ENCODE results near the gene KCTD11. TPM values are rescaled to one million over a fixed set of nuclear protein-coding genes. Genes with fewer than 3 reads are reported as not detected.

Gene KCTD11
- total RNA-seq, 4 donors from 2014 or later = 8.8 to 16.9 (median 10.3) TPM

- Histone ChIP-seq H3K4me1 (peaks cover 2 to 31% (median 14%) of the 10 kb centered on the region in 3 donors), H3K9me3 (no peaks in the 10 kb centered on the region), H3K27ac (no peak overlapping the region), H3K4me3 (no peak overlapping the region), H3K36me3 (peaks cover 0 to 64% of the 10 kb centered on the region in 2 donors), H3K27me3 (no peaks in the 10 kb centered on the region)
- TF ChIP-seq CTCF (IDR thresholded peaks at IDR 0.05) = no peak
- TF ChIP-seq POLR2AphosphoS5 (IDR thresholded peaks at IDR 0.05) = no peak
- TF ChIP-seq POLR2A (IDR thresholded peaks at IDR 0.05) = no peak
- TF ChIP-seq EP300 (IDR thresholded peaks at IDR 0.05) = no peak
- WGBS, 2 donors (ENCODE audit: low coverage in 1 of 2) = 93% methylated on average over 3 of the region's 19 CpGs; no CpG with 5 or more reads in 1 of the 2 donors
- no peak for ATAC-seq
Observed at GRCh38 chr17:7389924-7390910, 38.3 kb downstream of the KCTD11 start.

GRCh38 chr17:7391307-7391706 lies 39.3 kb downstream of the KCTD11 start:
- ATAC-seq = no peak
- no peak overlapping the region for H3K4me3 ChIP-seq
- peaks cover 0 to 61% of the 10 kb centered on the region in 2 donors for H3K36me3 ChIP-seq
- peaks cover 2 to 35% (median 16%) of the 10 kb centered on the region in 3 donors for H3K4me1 ChIP-seq
- H3K27ac ChIP-seq = peak overlapping the region in 1 of 4 donors; percentile 10
- no peaks in the 10 kb centered on the region for H3K9me3 ChIP-seq
- TF ChIP-seq EP300 (IDR thresholded peaks at IDR 0.05) = no peak
- WGBS, 2 donors (ENCODE audit: low coverage in 1 of 2) = 63 to 81% methylated on average over 2 of the region's 2 CpGs
- H3K27me3 ChIP-seq = no peaks in the 10 kb centered on the region

- peaks cover 0 to 46% of the 10 kb centered on the region in 2 donors for H3K36me3 ChIP-seq
- no peaks in the 10 kb centered on the region for H3K27me3 ChIP-seq
- peak overlapping the region in 3 of 4 donors; percentile 91 to 96 (median 92) for H3K27ac ChIP-seq
- H3K9me3 ChIP-seq = no peaks in the 10 kb centered on the region
- WGBS, 2 donors (ENCODE audit: low coverage in 1 of 2) = 53% methylated on average over 3 of the region's 42 CpGs; no CpG with 5 or more reads in 1 of the 2 donors
- no peak for ATAC-seq
- TF ChIP-seq CTCF (IDR thresholded peaks at IDR 0.05) (no peak), POLR2A (IDR thresholded peaks at IDR 0.05) (no peak), EP300 (IDR thresholded peaks at IDR 0.05) (no peak), POLR2AphosphoS5 (IDR thresholded peaks at IDR 0.05) (no peak)
- peak overlapping the region; percentile 90 for H3K4me3 ChIP-seq
- peaks cover 2 to 35% (median 16%) of the 10 kb centered on the region in 3 donors for H3K4me1 ChIP-seq
Observed at GRCh38 chr17:7392696-7393612, 41.0 kb downstream of the KCTD11 start.

GRCh38 chr17:7393613-7394451 lies 41.9 kb downstream of the KCTD11 start:
- WGBS, 2 donors (ENCODE audit: low coverage in 1 of 2) = 12% methylated on average over 15 of the region's 48 CpGs; no CpG with 5 or more reads in 1 of the 2 donors
- TF ChIP-seq POLR2A (IDR thresholded peaks at IDR 0.05) = no peak
- TF ChIP-seq POLR2AphosphoS5 (IDR thresholded peaks at IDR 0.05) = no peak
- no peak for TF ChIP-seq EP300 (IDR thresholded peaks at IDR 0.05)
- no peak for TF ChIP-seq CTCF (IDR thresholded peaks at IDR 0.05)
- Histone ChIP-seq H3K4me1 (peaks cover 2 to 35% (median 16%) of the 10 kb centered on the region in 3 donors), H3K9me3 (no peaks in the 10 kb centered on the region), H3K36me3 (peaks cover 0 to 37% of the 10 kb centered on the region in 2 donors), H3K4me3 (peak overlapping the region; percentile 90), H3K27me3 (no peaks in the 10 kb centered on the region), H3K27ac (peak overlapping the region; percentile 81 to 96 (median 92))
- peak; percentile 13 for ATAC-seq
